ENCODE results near the gene SLC7A11.

GRCh38 chr4:138234248-138234647 lies 7.9 kb downstream of the SLC7A11 start:
- no peak for TF ChIP-seq CTCF (IDR thresholded peaks at IDR 0.05)
- no peak for TF ChIP-seq POLR2A (IDR thresholded peaks at IDR 0.05)

Measured in lower leg skin (tissue), 3 donors.